Activated naive CD4-positive, alpha-beta T cell treated with anti-CD3 and anti-CD28 coated beads, Interleukin-2, amount 10 ng/mL, durations not matched to agents 5 hours and 36 hours (primary cell): Measurements from ENCODE around the gene CRACDL. TPM values are rescaled to one million over a fixed set of nuclear protein-coding genes. Genes with fewer than 3 reads are reported as not detected.

Experiments
- total RNA-seq, 2 experiments: library from RNA; stranded (reverse); gene quantifications; one replicate each; pipeline ENCODE4 v1.2.3, GENCODE V29; 2021

The CRACDL gene, protein sequence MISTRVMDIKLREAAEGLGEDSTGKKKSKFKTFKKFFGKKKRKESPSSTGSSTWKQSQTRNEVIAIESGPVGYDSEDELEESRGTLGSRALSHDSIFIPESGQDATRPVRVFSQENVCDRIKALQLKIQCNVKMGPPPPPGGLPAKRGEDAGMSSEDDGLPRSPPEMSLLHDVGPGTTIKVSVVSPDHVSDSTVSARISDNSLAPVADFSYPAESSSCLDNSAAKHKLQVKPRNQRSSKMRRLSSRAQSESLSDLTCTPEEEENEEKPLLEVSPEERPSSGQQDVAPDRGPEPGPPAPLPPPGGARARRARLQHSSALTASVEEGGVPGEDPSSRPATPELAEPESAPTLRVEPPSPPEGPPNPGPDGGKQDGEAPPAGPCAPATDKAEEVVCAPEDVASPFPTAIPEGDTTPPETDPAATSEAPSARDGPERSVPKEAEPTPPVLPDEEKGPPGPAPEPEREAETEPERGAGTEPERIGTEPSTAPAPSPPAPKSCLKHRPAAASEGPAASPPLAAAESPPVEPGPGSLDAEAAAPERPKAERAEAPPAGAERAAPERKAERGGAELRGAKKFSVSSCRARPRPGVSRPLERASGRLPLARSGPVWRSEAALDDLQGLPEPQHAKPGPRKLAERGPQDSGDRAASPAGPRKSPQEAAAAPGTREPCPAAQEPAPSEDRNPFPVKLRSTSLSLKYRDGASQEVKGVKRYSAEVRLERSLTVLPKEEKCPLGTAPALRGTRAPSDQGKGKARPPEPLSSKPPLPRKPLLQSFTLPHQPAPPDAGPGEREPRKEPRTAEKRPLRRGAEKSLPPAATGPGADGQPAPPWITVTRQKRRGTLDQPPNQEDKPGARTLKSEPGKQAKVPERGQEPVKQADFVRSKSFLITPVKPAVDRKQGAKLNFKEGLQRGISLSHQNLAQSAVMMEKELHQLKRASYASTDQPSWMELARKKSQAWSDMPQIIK
- under 1 TPM; 0.20 to 0.22 TPM for total RNA-seq

DNA sequence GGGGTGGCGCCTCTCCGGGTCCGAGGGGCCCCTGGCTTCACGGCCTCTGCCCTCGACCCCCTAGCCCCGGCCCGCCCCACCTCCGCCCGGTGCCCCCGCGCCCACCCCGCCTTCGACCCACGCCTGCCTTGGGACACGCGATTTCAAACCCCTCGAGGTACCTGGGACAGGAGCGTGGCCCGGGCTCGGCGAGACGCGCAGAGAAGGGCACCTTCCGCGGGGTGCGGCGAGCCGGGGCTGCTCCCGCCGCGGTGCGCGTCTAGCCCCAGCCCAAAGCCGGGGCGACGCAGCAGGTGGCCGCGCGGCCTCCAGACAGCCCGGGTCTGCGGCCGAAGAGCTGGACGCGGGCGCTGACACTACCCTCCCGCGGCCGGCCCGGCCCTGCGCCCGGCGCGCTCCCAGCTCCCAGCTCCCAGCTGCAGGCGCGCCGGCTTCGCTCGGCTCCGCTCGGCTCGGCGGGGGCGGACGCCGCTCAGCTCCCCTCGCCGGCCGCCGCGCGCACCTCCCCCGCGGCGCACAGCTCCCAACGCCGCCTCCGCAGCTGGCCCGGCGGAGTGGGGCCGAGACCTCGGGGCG, at the start of gene CRACDL:
Gene CRACDL (minus strand): TSS at position 449 of the 576 bp plus-strand sequence. CDS start 89,425 bp downstream, outside the sequence.

Other genes with a start within 250 kb of the CRACDL start
- 10 to 100 TPM; 92.9 to 95.2 TPM for gene MGAT4A, start 205.1 kb downstream of the CRACDL start, total RNA-seq
- 1 to 10 TPM in 1 of 2 experiments, under 1 TPM in 1; 0.79 to 1.6 TPM for gene C2orf15, start 205.5 kb upstream of the CRACDL start, total RNA-seq
- 1 to 10 TPM; 7.4 to 9.2 TPM for gene TSGA10, start 218.7 kb upstream of the CRACDL start, total RNA-seq
- 1 to 10 TPM; 8.9 to 9.4 TPM for gene LIPT1, start 218.7 kb upstream of the CRACDL start, total RNA-seq
- 10 to 100 TPM; 58.5 to 61.5 TPM for gene MITD1, start 244.8 kb upstream of the CRACDL start, total RNA-seq
- 10 to 100 TPM; 22.9 to 25.5 TPM for gene MRPL30, start 245.0 kb upstream of the CRACDL start, total RNA-seq